OCI-LY7 (cell line): ENCODE results near the gene ZNF746. TPM values are rescaled to one million over a fixed set of nuclear protein-coding genes. Genes with fewer than 3 reads are reported as not detected.

ENCODE experiments used
- BruUV-seq: library from RNA; stranded (reverse); fragments of 400-500 nt; replicated peaks from 2 replicates; lab custom pipeline; 2021; lab: Mats Ljungman, UMichigan
- CTCF ChIA-PET: fragments of 300-600 bp; sonication (Branson Sonifier 250); formaldehyde crosslinking; loops from one replicate; lab custom pipeline; 2022; ENCODE audit warnings: antibody characterized with exemption; ENCODE audit not compliant: unreplicated experiment; lab: Charles Lee
- POLR2A ChIA-PET: fragments of 300-600 bp; sonication (Branson Sonifier 250); formaldehyde crosslinking; loops from one replicate; lab custom pipeline; 2022; ENCODE audit warnings: antibody characterized with exemption; lab: Charles Lee
- DNase-seq: peaks from one replicate; pipeline ENCODE4 v3.0.0-alpha.2; 2015; ENCODE audit warnings: low spot score
- H2AFZ ChIP-seq: fragments of 200-600 bp; sonication (generic), shearing (Covaris generic); 2 replicates; pipeline ENCODE4 v1.6.1; 2014; ENCODE audit warnings: mild to moderate bottlenecking, antibody characterized with exemption, low read length, moderate library complexity
- H3K27ac ChIP-seq: fragments of 200-600 bp; sonication (generic); 2 replicates; pipeline ENCODE4 v1.5.1; 2014; ENCODE audit warnings: mixed run types, low read depth, mild to moderate bottlenecking, moderate library complexity, low read length, inconsistent platforms; ENCODE audit not compliant: poor library complexity, severe bottlenecking
- H3K36me3 ChIP-seq: fragments of 200-600 bp; sonication (generic); 2 replicates; pipeline ENCODE4 v1.6.1; 2014; ENCODE audit warnings: mild to moderate bottlenecking, antibody characterized with exemption, low read length, moderate library complexity, mixed read lengths; ENCODE audit not compliant: insufficient read depth
- H3K4me1 ChIP-seq: fragments of 200-600 bp; sonication (generic); 2 replicates; pipeline ENCODE4 v1.5.1; 2014; ENCODE audit warnings: mild to moderate bottlenecking, low read length; ENCODE audit not compliant: insufficient read depth, poor library complexity, severe bottlenecking
- H3K4me2 ChIP-seq: fragments of 200-600 bp; sonication (generic); 2 replicates; pipeline ENCODE4 v1.6.1; 2014; ENCODE audit warnings: mild to moderate bottlenecking, low read length
- H3K4me3 ChIP-seq: fragments of 200-600 bp; sonication (generic); 2 replicates; pipeline ENCODE4 v1.5.1; 2014; ENCODE audit warnings: mild to moderate bottlenecking, low read depth, low read length; ENCODE audit not compliant: poor library complexity, severe bottlenecking
- H3K79me2 ChIP-seq: fragments of 200-600 bp; sonication (generic); 2 replicates; pipeline ENCODE4 v1.6.1; 2016; ENCODE audit warnings: low read depth, mild to moderate bottlenecking, low read length, moderate library complexity, mixed read lengths; ENCODE audit not compliant: insufficient read depth
- H3K9me2 ChIP-seq: fragments of 200-600 bp; sonication (generic); 2 replicates; pipeline ENCODE4 v1.6.1; 2016; ENCODE audit warnings: mild to moderate bottlenecking, low read length, mixed read lengths; ENCODE audit not compliant: insufficient read depth
- H3K9me3 ChIP-seq: fragments of 200-600 bp; sonication (generic); 2 replicates; pipeline ENCODE4 v1.6.1; 2014; ENCODE audit warnings: mild to moderate bottlenecking, mixed run types, low read length, mixed read lengths
- H4K20me1 ChIP-seq: fragments of 200-600 bp; sonication (generic); 2 replicates; pipeline ENCODE4 v1.6.1; 2014; ENCODE audit warnings: mild to moderate bottlenecking, antibody characterized with exemption, low read length, moderate library complexity, mixed read lengths; ENCODE audit not compliant: insufficient read depth
- CTCF ChIP-seq: fragments of 200-600 bp; sonication (generic); conservative IDR thresholded peaks from 2 replicates; pipeline ENCODE4 v1.5.1; 2014; ENCODE audit warnings: mild to moderate bottlenecking, antibody characterized with exemption, low read length, moderate library complexity, mixed read lengths
- EZH2phosphoT487 ChIP-seq: fragments of 200-600 bp; sonication (generic); IDR thresholded peaks from 2 replicates; pipeline ENCODE4 v1.6.1; 2018; ENCODE audit warnings: low read depth, borderline replicate concordance, mild to moderate bottlenecking, mixed run types, antibody characterized with exemption, low read length, moderate library complexity, mixed read lengths
- intact Hi-C: fragments of 100-400 bp; cut with micrococcal nuclease; formaldehyde crosslinking; loops from one replicate; pipeline ENCODE4 v1.10.0; 2022; ENCODE audit not compliant: unreplicated experiment
- total RNA-seq, 2 experiments: library from RNA; depleted of rRNA in 1 of 2; stranded (reverse); fragments of >200 nt in 1 of 2; shearing (Covaris generic) in 1 of 2; gene quantifications; 2 replicates each; pipeline ENCODE4 v1.2.3, GENCODE V29; 2014 to 2022

ZNF746 gene
- total RNA-seq, 2 experiments from 2014 or later = 14.8 to 18.9 TPM

- no peaks in the 10 kb centered on the region; the same call in 1 of the 2 replicates for H4K20me1 ChIP-seq
- POLR2A ChIA-PET = no interaction called here
- H3K27ac ChIP-seq = no peak overlapping the region
- peaks cover 59% of the 10 kb centered on the region for H3K36me3 ChIP-seq
- H3K4me2 ChIP-seq = no peak overlapping the region
- H3K4me1 ChIP-seq = peaks cover 16% of the 10 kb centered on the region
- CTCF ChIA-PET = no interaction called here
- H3K79me2 ChIP-seq = peaks cover 14% of the 10 kb centered on the region
- H2AFZ ChIP-seq = no peak overlapping the region
- DNase-seq = no peak
- no peaks in the 10 kb centered on the region for H3K9me2 ChIP-seq
- no TSS peak for BruUV-seq
- H3K9me3 ChIP-seq = no peaks in the 10 kb centered on the region
- H3K4me3 ChIP-seq = no peak overlapping the region
- intact Hi-C loops = loop anchor here (10.0 kb wide), 1 partner anchor 179 kb away; no protein-coding TSS in a partner anchor
- no peak for TF ChIP-seq EZH2phosphoT487
- no peak for TF ChIP-seq CTCF
Observed at GRCh38 chr7:149493366-149493765, 4.2 kb downstream of the ZNF746 start.

GRCh38 chr7:149490083-149490760, 7.4 kb downstream of the ZNF746 start:
- peaks cover under 1% of the 10 kb centered on the region for H3K4me1 ChIP-seq
- no peaks in the 10 kb centered on the region for H3K79me2 ChIP-seq
- H3K27ac ChIP-seq = no peak overlapping the region
- ChIA-PET CTCF (no interaction called here), POLR2A (interaction anchor here (1.0 kb wide), 1 partner anchor 11 kb away, joined by 3 read pairs; no protein-coding TSS in a partner anchor)
- H2AFZ ChIP-seq = no peak overlapping the region
- H3K4me3 ChIP-seq = no peak overlapping the region
- DNase-seq = no peak
- no peaks in the 10 kb centered on the region for H3K9me3 ChIP-seq
- BruUV-seq = no TSS peak
- intact Hi-C loops = loop anchor here (10.0 kb wide), 1 partner anchor 175 kb away; no protein-coding TSS in a partner anchor
- no peak for TF ChIP-seq EZH2phosphoT487
- no peak for TF ChIP-seq CTCF
- no peak overlapping the region for H3K4me2 ChIP-seq
- no peaks in the 10 kb centered on the region for H3K9me2 ChIP-seq
- H4K20me1 ChIP-seq = no peaks in the 10 kb centered on the region; the same call in 1 of the 2 replicates
- H3K36me3 ChIP-seq = peaks cover 89% of the 10 kb centered on the region

- H4K20me1 ChIP-seq = no peaks in the 10 kb centered on the region; the same call in 1 of the 2 replicates
- ChIA-PET CTCF (no interaction called here), POLR2A (no interaction called here)
- H3K27ac ChIP-seq = no peak overlapping the region
- H3K36me3 ChIP-seq = peaks cover 91% of the 10 kb centered on the region
- no peaks in the 10 kb centered on the region for H3K79me2 ChIP-seq
- DNase-seq = no peak
- H3K4me2 ChIP-seq = no peak overlapping the region
- H3K4me3 ChIP-seq = no peak overlapping the region
- H3K9me2 ChIP-seq = no peaks in the 10 kb centered on the region
- no peaks in the 10 kb centered on the region for H3K4me1 ChIP-seq
- intact Hi-C loops = loop anchor here (10.0 kb wide), 1 partner anchor 175 kb away; no protein-coding TSS in a partner anchor
- TF ChIP-seq EZH2phosphoT487 (no peak), CTCF (peak; percentile 49; the same call in 1 of the 2 replicates)
- no peaks in the 10 kb centered on the region for H3K9me3 ChIP-seq
- BruUV-seq = no TSS peak
- no peak overlapping the region for H2AFZ ChIP-seq
Observed at GRCh38 chr7:149489391-149490024, 8.1 kb downstream of the ZNF746 start.
